ENCODE results near the gene RYR1.
"Not testable (repeated sequence)": the region's sequence is repeated elsewhere in the genome, so short reads cannot be mapped to it uniquely, and the experiment has no call there.

Gene RYR1

DNA sequence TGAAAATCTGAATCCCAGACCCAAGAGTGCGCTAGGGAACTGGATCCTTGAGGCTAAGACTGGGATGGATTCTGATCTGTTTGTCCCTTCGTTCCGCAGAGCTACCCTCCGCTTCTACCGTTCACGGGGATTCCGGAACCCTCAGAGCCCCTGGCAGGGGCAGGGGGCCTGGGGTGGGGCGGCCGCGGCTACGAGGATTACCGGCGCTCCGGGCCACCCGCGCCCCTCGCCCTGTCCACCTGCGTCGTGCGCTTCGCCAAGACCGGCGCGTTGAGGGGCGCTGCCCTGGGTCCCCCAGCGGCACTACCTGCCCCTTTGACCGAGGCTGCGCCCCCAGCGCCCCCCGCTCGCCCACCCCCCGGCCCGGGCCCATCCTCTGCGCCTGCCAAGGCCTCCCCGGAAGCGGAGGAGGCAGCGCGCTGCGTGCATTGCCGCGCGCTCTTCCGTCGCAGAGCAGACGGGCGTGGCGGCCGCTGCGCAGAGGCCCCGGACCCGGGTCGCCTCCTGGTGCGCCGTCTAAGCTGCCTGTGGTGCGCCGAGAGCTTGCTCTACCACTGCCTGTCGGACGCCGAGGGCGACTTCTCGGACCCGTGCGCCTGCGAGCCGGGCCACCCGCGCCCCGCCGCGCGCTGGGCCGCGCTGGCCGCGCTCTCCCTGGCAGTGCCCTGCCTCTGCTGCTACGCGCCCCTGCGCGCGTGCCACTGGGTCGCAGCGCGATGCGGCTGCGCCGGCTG, 37.9 kb upstream of the RYR1 start:
- Histone ChIP-seq H3K4me3 (peak overlapping the region; percentile 25 to 53 (median 38)), H3K27ac (peak overlapping the region; percentile 26 to 86 (median 73))

DNA sequence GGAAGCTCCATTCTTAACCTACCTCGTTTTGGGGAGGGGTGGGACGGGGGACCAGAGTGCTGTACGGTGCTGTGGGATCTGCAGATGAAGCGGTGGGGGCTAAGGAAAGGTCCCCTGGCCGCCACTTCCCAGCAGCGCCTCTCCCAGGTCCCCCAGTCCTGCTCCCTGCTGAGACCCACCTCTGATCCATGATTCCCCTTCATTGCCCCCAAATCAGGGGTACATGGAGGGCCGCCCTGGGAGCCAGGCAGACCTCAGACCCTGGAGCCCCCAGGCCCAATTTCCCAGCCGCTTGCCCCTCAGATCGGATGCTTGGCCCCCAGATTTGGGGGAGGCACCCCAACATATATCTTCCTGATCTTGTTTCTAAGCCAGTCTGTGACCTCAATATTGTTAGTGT, 34.4 kb upstream of the RYR1 start:
- no peak overlapping the region for H3K4me3 ChIP-seq
- H3K27ac ChIP-seq, result no peak overlapping the region

DNA sequence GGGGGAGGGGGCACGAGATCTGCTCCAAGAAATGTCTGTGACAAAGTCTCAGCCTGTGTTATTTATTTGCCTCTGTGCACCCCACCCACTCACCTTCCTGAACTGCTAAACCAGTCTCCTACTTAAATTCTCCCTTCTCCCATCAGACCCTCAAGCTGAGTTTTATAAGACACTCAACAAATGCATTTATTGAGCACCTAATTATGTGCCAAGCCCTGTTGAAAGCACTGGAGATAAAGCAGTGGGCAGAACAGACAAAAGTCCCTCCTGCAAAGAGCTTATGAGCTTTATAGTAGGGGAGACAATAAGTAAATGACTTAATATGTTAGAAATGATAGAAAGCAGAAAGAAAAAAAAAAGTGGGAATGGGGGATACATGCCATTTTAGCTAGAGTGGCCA, 34.0 kb upstream of the RYR1 start:
- Histone ChIP-seq H3K4me3 (no peak overlapping the region), H3K27ac (no peak overlapping the region)

DNA sequence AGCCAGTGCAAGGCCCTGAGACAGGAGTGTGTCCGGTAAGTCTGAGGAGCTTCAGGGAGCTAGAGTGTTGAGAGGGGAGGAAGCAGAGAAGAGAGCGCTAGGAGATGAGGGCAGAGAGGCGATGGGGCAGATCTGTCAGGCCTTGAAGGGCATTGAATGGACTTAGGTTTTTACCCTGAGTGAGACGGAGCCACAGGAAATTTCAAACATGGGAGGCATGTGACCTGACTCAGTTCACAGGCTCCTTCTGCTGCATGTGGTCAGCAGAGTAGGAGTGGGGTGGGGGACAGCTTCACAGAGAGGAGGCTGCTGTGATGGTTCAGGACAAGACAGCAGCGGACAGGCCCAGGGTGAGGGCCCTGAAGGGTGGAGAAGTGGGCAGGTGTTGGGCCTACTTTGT, 33.1 kb upstream of the RYR1 start:
- no peak overlapping the region for H3K4me3 ChIP-seq
- H3K27ac ChIP-seq, result no peak overlapping the region

DNA sequence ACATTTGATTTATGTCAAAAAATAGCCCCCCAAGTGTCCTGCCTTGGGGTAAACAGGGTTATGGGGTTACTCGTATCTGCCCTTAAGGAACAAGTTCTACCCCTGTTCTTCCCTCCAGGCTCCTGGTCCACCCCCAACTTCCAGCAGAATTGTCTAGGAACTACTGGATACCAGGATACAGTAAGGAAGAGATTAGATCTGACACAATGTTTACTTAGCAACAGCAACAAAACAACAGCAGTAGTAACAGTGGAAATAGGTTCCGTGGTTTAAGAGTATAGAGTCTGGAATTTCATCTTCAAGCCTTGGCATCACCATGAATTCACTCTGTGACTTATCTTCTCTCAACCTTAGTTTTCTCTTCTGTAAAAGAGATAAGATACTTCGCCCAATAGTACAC, 32.3 kb upstream of the RYR1 start:
- Histone ChIP-seq H3K4me3 (no peak overlapping the region), H3K27ac (no peak overlapping the region)

DNA sequence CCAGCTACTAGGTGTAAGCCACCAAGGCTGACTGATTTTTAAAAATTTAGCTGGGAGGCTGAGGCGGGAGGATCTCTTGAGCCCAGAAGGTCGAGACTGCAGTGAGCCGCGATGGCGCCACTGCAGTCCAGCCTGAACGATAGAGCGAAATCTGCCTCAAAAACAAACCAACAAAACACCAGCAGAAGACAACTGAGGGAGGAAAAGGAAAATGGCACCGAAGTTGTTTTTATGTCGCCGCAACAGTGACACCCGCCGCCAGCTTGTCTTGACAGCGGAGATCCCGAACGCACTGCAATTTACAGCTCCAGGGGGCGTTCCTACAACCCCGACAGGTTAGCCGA, 30.9 kb upstream of the RYR1 start:
- Histone ChIP-seq H3K4me3 (peak overlapping the region; percentile 66 to 95 (median 91)), H3K27ac (peak overlapping the region in 15 of 21 experiments; percentile 2 to 96 (median 65))

DNA sequence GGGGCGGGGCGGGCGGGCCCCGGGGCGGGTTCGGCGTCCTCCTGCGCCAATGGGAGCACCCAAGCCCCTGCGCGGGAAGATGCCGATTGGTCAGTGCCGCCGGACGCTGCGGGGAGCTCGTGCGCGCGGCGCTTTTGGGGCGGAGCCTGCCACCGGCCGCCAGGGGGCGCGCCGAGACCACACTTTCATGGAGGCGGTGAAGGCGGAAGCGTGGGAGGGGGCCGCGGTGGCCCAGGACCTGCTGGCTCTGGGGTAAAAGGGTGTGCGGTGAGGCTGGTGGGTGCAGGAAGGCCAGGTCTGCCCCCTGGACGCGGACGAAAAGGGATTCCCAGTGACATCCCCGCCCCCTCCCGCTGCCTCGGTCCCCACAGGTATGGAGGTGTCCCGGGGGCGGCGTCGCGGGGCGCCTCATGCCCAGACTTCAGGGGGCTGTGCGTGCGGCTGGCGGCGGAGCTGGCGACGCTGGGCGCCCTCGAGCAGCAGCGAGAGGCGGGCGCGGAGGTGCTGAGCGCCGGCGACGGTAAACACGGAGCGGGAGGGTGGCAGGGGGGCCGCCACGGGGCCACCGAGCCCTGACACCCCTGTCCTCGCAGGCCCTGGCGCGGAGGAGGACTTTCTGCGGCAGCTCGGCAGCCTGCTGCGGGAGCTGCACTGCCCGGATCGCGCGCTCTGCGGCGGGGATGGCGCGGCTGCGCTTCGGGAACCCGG, 30.4 kb upstream of the RYR1 start, which contains the start of gene FAM98C:
FAM98C (plus strand) TSS at position 127 of the 708 bp plus-strand sequence; CDS start at position 188, 61 bp downstream.
- H3K27ac ChIP-seq, result peak within 1 kb of the TSS; percentile 68 to 96 (median 91)
- peak within 1 kb of the TSS; percentile 66 to 95 (median 91) for H3K4me3 ChIP-seq

DNA sequence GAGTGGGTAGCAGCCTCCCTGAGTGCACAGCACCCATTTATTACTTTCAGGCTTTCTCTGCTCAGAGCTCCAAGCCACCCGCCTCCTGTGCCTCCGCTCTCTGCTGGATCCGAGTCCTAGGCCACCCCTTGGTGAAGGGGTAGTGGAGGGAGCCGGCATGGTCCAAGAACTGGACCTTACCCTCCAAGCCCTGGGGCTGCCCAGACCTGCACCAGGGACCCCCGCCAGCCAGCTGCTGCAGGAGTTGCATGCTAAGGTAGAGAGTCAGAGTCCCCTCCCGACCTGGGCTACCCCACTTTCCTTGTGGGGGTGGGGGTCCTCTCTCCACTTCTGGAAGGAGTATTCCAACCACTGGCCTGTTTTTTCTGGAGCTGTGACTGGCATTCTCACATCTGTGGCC, 28.6 kb upstream of the RYR1 start:
- Histone ChIP-seq H3K4me3 (no peak overlapping the region), H3K27ac (no peak overlapping the region)

DNA sequence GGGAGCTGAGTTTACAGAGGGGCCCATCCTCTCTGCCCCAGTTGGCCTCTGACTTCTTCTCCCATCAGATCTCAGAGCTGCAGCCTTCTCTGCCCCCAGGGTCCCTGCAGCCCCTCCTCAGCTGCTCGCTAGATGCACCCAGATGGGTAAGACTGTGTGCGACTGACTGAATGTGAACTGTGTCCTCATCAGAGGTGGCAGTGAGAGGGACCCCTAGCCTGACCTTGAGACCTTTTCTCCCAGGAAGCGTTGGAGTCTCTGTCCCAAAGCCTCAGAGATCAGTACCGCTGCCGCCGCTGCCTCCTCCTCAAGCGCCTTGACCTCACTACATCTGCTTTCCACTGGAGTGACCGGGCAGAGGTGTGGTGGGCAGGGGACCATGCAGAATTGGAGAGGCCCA, 28.2 kb upstream of the RYR1 start:
- H3K27ac ChIP-seq, result no peak overlapping the region
- no peak overlapping the region for H3K4me3 ChIP-seq

DNA sequence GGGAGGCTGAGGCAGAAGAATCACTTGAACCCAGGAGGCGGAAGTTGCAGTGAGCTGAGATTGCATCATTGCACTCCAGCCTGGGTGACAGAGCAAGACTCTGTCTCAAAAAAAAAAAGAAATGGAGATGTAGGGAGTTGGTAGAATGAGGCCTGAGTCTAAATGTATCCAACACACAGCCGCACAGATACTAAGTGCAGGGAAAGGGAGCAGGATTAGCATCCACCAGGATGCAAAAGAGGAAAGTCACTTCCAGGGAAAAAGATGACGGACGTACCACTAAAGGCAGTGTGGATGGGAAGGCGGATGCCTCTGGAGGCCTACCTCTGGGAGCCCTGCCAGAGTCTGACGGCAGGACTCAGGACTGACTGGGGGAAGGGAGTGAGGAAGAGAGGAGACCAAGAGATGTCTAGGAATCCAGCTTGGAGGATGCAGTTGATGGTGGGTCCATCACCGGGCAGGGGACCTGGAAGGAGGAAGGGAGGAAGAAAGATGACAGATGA, 23.8 kb upstream of the RYR1 start:
- Histone ChIP-seq H3K4me3 (no peak overlapping the region), H3K27ac (no peak overlapping the region)

DNA sequence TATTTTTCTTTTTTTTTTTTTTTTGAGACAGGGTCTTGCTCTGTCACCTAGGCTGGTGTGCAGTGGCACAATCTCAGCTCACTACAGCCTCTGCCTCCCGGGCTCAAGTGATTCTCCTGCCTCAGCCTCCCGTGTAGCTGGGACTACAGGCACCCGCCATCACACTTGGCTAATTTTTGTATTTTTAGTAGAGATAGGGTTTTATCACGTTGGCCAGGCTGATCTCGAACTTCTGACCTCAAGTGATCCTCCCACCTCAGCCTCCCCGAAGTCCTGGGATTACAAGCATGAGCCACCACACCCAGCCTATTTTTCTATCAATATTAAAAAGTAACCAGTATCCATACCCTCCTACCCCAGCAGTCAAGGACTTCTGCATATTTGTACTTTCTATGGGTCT, 23.1 kb upstream of the RYR1 start:
- not testable (repeated sequence) for H3K4me3 ChIP-seq, H3K27ac ChIP-seq

DNA sequence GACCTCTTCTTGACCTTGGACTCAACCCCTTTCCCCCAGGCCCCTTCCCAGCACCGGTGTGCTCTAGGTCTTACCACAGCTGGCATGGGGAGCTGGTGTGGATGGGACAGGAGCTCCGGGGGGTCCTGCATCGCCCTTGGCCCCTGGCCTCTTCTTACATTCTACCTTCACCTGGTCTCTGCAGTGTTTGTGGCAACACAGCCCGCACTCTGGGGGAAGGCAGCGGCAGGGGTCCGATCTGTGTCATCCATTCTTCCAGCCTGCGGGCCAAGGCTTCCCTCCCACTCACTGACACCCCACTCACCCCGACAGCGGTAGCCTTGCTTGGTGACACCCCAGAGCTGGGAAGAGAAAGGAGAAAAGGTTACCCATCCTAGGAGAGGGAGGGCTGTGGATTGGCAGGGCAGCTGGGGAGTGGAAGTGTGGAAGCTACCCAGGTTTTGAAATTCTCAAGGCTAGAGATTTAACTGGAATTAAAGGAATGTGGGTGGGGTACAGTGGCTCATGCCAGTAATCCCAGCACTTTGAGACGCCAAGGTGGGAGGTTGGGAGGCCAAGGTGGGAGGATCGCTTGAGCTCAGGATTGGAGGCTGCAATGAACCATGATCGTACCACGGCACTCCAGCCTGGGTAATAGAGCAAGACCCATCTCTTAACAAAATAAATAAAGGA, 22.3 kb upstream of the RYR1 start:
- H3K4me3 ChIP-seq, result no peak overlapping the region
- no peak overlapping the region for H3K27ac ChIP-seq

DNA sequence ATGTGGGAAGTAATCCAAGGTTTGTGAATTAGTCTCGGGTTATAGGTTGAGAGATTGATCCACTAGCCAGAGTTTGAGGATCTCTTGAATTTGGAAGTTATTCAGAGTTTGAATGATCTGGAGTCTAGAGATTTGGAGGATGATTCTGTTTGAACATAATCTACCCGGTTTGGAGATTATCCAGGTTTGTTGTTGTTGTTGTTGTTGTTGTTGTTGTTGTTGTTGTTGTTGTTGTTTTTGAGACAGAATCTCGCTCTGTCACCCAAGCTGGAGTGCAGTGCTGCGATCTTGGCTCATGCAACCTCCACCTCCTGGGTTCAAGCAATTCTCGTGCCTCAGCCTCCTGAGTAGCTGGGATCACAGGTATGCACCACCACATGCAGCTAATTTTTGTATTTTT, 21.6 kb upstream of the RYR1 start:
- H3K4me3 ChIP-seq, H3K27ac ChIP-seq: not testable (repeated sequence)

DNA sequence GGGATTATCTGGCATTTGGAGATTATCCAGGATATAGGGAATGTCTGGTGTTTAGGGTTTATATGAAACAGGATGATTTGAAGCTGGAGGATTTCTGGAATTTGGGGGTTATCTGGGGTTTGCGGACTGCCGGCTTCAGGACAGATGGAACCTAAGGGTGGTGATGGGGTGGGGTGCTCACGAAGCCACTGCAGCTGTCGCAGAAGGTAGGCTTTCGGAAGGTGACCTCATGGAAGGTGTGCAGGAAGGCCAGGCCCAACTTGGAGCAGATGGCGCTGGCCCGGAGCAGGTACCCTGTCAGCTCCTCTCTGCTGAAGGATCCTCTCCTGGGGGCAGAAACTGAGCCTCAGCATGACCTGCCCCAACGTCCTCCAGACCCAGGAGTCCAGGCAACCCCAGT, 21.0 kb upstream of the RYR1 start:
- H3K27ac ChIP-seq, result no peak overlapping the region
- H3K4me3 ChIP-seq, result no peak overlapping the region

DNA sequence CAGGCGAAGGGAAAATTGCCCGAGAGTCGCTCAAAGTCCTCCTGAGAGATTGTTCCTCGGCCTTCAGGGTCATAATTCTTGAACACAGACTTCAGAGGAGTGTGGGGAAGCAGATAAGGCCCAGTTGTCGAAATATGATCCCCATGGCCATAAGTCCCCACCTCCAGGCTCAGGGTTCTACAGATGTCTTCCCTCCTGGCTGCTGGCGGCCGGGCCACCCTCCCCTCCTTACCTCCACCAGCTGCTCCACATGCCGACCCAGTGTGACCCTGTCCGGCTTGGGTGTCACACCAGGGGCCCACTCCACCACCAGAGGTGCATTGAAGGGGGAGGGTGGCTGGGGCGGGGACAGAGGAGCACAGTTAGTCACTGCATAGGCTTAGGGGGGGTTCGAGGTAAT, 20.5 kb upstream of the RYR1 start:
- no peak overlapping the region for H3K27ac ChIP-seq
- H3K4me3 ChIP-seq, result no peak overlapping the region

DNA sequence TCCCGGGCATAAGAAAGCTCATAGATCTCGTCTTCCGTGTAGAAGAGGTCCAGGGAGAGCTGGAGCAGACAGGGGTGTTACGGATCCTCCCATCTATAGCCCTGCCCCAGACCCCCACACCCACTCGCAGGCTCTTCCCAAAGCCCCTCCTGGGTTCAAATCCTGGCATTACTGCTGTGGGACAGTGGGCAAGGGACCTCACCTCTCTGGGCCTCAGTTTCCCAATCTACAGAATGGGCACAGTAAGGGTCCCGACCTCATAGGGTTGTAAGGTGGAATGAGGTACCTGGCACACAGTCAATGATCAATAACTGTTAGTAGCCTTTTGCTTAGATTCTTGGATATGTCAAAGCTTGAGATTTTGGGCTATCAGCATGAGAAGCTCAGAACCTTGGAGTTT, 20.1 kb upstream of the RYR1 start:
- H3K4me3 ChIP-seq, result no peak overlapping the region

DNA sequence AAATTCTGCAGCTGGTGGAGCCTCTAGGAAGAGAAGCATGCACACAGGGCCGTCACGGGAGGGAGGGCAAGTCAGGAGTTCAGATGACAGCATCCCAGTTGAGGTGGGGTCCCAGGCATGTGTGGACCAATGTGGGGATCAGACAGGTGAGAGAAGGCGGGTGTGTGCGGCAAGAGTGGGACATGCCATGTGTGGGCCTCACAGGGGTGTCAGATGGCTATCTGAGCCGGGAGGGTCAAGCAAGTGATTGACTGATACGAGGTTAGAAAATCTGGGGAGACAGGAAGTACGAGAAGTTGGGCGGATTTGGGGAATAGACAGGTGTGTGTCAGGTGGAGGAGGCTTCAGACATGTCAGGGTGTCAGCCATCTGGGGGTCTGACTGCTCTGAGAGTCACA, 16.3 kb upstream of the RYR1 start:
- no peak overlapping the region for H3K4me3 ChIP-seq
- peak overlapping the region in 9 of 21 experiments; percentile 10 to 70 (median 39) for H3K27ac ChIP-seq

More for the DNA sequence above, 20.1 kb upstream of the RYR1 start:
- no peak overlapping the region for H3K27ac ChIP-seq

DNA sequence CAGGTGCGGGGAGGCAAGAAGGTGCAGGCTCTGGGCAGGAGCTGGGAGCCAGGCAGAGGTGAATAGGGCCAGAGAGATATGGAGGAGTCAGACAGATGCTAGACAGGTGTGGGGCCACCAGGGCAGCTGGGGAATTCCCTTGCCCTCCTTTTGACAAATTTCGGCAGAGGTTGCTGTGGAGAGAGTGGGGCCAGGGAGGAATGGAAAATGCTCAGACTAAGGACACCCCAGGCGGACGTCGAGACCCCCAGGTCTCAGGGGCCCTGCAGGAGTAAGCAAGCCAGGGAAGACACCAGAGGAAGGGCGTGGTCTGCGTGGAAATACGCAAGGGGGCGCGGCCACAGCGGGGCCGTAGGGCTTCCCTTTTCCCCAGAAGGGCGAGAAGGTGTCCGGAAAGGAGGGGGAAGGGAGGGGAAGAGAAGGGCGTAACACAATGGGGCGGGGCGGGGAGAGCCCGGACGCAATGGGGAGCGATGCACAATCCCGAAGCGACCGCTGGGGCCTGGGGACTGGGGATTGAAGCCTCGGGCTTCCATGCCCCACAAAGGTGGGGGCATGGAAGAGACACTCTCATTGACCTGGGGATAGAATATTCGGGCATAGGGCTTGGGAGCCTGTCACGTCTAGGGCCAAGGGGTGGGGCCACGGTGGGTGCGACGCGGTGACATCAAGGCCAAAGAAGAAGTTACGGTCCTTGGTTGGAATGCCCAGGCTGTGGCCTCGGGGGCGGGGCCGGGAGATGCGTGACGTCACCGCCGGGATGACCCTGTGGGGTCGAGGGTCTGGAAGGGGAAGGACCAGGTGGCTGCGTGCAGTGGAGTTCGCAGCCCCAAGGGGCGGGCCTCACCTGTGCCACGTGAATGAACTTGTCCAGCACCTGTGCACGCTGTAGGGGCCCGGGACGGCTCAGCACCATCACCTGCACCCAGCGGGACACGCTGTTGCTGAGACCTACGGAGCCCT, 15.7 kb upstream of the RYR1 start:
- Histone ChIP-seq H3K27ac (peak overlapping the region in 12 of 21 experiments; percentile 10 to 70 (median 46)), H3K4me3 (peak overlapping the region; percentile 6 to 42 (median 26))

DNA sequence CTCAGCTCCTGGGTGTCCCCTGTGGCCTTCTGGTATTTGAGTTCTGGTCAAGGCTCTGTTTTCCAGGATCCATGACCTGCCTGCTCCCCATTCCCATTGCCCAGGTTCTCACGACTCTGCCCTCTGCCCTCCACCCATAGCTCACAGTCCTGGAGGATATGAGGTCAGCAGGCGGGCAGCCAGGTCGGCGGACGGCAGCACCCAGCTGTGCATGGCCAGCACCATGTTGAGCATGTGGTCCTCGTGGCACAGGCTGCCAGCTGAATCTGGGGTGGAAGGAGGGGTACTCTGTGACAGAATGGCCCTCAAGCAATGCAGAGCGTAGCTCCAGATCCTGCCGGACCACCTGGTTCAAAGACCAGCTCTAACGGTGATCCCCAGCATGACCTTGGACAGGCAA, 12.6 kb upstream of the RYR1 start:
- no peak overlapping the region for H3K27ac ChIP-seq

DNA sequence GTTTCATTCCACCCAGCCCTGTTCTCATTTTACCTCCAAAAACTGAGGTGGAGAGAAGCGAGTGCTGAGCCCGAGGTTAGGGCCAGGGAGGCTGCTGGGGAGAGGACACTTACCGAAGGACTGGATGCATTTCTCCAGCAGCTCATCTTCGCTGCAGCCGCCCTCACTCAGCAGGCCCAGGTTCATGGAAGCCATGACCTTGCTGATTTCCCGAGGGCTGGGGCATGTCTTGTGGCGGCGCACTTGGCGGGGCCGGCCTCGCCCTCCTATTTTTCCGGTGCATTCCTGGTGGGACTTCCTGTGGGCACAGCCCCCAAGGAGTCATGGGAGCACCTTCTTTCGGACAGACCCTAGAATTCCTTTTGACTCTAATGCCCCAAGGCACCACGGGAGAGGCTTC, 11.6 kb upstream of the RYR1 start:
- Histone ChIP-seq H3K4me3 (no peak overlapping the region), H3K27ac (no peak overlapping the region)

More for the DNA sequence above, 12.6 kb upstream of the RYR1 start:
- no peak overlapping the region for H3K4me3 ChIP-seq
